OCI-LY7 (cell line): ENCODE measurements around the gene PARP12. TPM values are rescaled to one million over a fixed set of nuclear protein-coding genes. Genes with fewer than 3 reads are reported as not detected.

Experiments used
- BruUV-seq: library from RNA; stranded (reverse); fragments of 400-500 nt; replicated peaks from 2 replicates; lab custom pipeline; 2021; lab: Mats Ljungman, UMichigan
- CTCF ChIA-PET: fragments of 300-600 bp; sonication (Branson Sonifier 250); formaldehyde crosslinking; loops from one replicate; lab custom pipeline; 2022; ENCODE audit warnings: antibody characterized with exemption; ENCODE audit not compliant: unreplicated experiment; lab: Charles Lee
- POLR2A ChIA-PET: fragments of 300-600 bp; sonication (Branson Sonifier 250); formaldehyde crosslinking; loops from one replicate; lab custom pipeline; 2022; ENCODE audit warnings: antibody characterized with exemption; lab: Charles Lee
- DNase-seq: peaks from one replicate; pipeline ENCODE4 v3.0.0-alpha.2; 2015; ENCODE audit warnings: low spot score
- H2AFZ ChIP-seq: fragments of 200-600 bp; sonication (generic), shearing (Covaris generic); 2 replicates; pipeline ENCODE4 v1.6.1; 2014; ENCODE audit warnings: mild to moderate bottlenecking, antibody characterized with exemption, low read length, moderate library complexity
- H3K27ac ChIP-seq: fragments of 200-600 bp; sonication (generic); 2 replicates; pipeline ENCODE4 v1.5.1; 2014; ENCODE audit warnings: mixed run types, low read depth, mild to moderate bottlenecking, moderate library complexity, low read length, inconsistent platforms; ENCODE audit not compliant: poor library complexity, severe bottlenecking
- H3K36me3 ChIP-seq: fragments of 200-600 bp; sonication (generic); 2 replicates; pipeline ENCODE4 v1.6.1; 2014; ENCODE audit warnings: mild to moderate bottlenecking, antibody characterized with exemption, low read length, moderate library complexity, mixed read lengths; ENCODE audit not compliant: insufficient read depth
- H3K4me1 ChIP-seq: fragments of 200-600 bp; sonication (generic); 2 replicates; pipeline ENCODE4 v1.5.1; 2014; ENCODE audit warnings: mild to moderate bottlenecking, low read length; ENCODE audit not compliant: insufficient read depth, poor library complexity, severe bottlenecking
- H3K4me2 ChIP-seq: fragments of 200-600 bp; sonication (generic); 2 replicates; pipeline ENCODE4 v1.6.1; 2014; ENCODE audit warnings: mild to moderate bottlenecking, low read length
- H3K4me3 ChIP-seq: fragments of 200-600 bp; sonication (generic); 2 replicates; pipeline ENCODE4 v1.5.1; 2014; ENCODE audit warnings: mild to moderate bottlenecking, low read depth, low read length; ENCODE audit not compliant: poor library complexity, severe bottlenecking
- H3K79me2 ChIP-seq: fragments of 200-600 bp; sonication (generic); 2 replicates; pipeline ENCODE4 v1.6.1; 2016; ENCODE audit warnings: low read depth, mild to moderate bottlenecking, low read length, moderate library complexity, mixed read lengths; ENCODE audit not compliant: insufficient read depth
- H3K9me2 ChIP-seq: fragments of 200-600 bp; sonication (generic); 2 replicates; pipeline ENCODE4 v1.6.1; 2016; ENCODE audit warnings: mild to moderate bottlenecking, low read length, mixed read lengths; ENCODE audit not compliant: insufficient read depth
- H3K9me3 ChIP-seq: fragments of 200-600 bp; sonication (generic); 2 replicates; pipeline ENCODE4 v1.6.1; 2014; ENCODE audit warnings: mild to moderate bottlenecking, mixed run types, low read length, mixed read lengths
- H4K20me1 ChIP-seq: fragments of 200-600 bp; sonication (generic); 2 replicates; pipeline ENCODE4 v1.6.1; 2014; ENCODE audit warnings: mild to moderate bottlenecking, antibody characterized with exemption, low read length, moderate library complexity, mixed read lengths; ENCODE audit not compliant: insufficient read depth
- CTCF ChIP-seq: fragments of 200-600 bp; sonication (generic); conservative IDR thresholded peaks from 2 replicates; pipeline ENCODE4 v1.5.1; 2014; ENCODE audit warnings: mild to moderate bottlenecking, antibody characterized with exemption, low read length, moderate library complexity, mixed read lengths
- EZH2phosphoT487 ChIP-seq: fragments of 200-600 bp; sonication (generic); IDR thresholded peaks from 2 replicates; pipeline ENCODE4 v1.6.1; 2018; ENCODE audit warnings: low read depth, borderline replicate concordance, mild to moderate bottlenecking, mixed run types, antibody characterized with exemption, low read length, moderate library complexity, mixed read lengths
- intact Hi-C: fragments of 100-400 bp; cut with micrococcal nuclease; formaldehyde crosslinking; loops from one replicate; pipeline ENCODE4 v1.10.0; 2022; ENCODE audit not compliant: unreplicated experiment
- total RNA-seq, 2 experiments: library from RNA; depleted of rRNA in 1 of 2; stranded (reverse); fragments of >200 nt in 1 of 2; shearing (Covaris generic) in 1 of 2; gene quantifications; 2 replicates each; pipeline ENCODE4 v1.2.3, GENCODE V29; 2014 to 2022

Gene PARP12
- total RNA-seq, 2 experiments from 2014 or later: 6.5 to 12.5 TPM

GRCh38 chr7:140039896-140040295 is 22.9 kb downstream of the PARP12 start:
- Histone ChIP-seq H3K4me1 (no peaks in the 10 kb centered on the region), H3K79me2 (no peaks in the 10 kb centered on the region), H3K4me3 (no peak overlapping the region), H3K4me2 (no peak overlapping the region), H3K36me3 (no peaks in the 10 kb centered on the region), H4K20me1 (no peaks in the 10 kb centered on the region), H3K27ac (no peak overlapping the region), H3K9me2 (no peaks in the 10 kb centered on the region), H2AFZ (no peak overlapping the region), H3K9me3 (no peaks in the 10 kb centered on the region)
- BruUV-seq: no TSS peak
- ChIA-PET POLR2A (interaction anchor here (0.5 kb wide), 1 partner anchor 161 kb away, joined by 3 read pairs; no protein-coding TSS in a partner anchor), CTCF (no interaction called here)
- intact Hi-C loops: no loop called here
- no peak for DNase-seq
- TF ChIP-seq CTCF: no peak
- TF ChIP-seq EZH2phosphoT487: no peak

GRCh38 chr7:140039066-140039465 is 23.7 kb downstream of the PARP12 start:
- Histone ChIP-seq H3K27ac (no peak overlapping the region), H3K4me3 (no peak overlapping the region), H2AFZ (no peak overlapping the region), H3K4me1 (no peaks in the 10 kb centered on the region), H3K4me2 (no peak overlapping the region), H3K79me2 (no peaks in the 10 kb centered on the region), H3K9me2 (no peaks in the 10 kb centered on the region), H4K20me1 (no peaks in the 10 kb centered on the region), H3K36me3 (no peaks in the 10 kb centered on the region), H3K9me3 (no peaks in the 10 kb centered on the region)
- no TSS peak for BruUV-seq
- DNase-seq: no peak
- ChIA-PET POLR2A (no interaction called here), CTCF (no interaction called here)
- no peak for TF ChIP-seq EZH2phosphoT487
- no peak for TF ChIP-seq CTCF
- intact Hi-C loops: no loop called here

DNA sequence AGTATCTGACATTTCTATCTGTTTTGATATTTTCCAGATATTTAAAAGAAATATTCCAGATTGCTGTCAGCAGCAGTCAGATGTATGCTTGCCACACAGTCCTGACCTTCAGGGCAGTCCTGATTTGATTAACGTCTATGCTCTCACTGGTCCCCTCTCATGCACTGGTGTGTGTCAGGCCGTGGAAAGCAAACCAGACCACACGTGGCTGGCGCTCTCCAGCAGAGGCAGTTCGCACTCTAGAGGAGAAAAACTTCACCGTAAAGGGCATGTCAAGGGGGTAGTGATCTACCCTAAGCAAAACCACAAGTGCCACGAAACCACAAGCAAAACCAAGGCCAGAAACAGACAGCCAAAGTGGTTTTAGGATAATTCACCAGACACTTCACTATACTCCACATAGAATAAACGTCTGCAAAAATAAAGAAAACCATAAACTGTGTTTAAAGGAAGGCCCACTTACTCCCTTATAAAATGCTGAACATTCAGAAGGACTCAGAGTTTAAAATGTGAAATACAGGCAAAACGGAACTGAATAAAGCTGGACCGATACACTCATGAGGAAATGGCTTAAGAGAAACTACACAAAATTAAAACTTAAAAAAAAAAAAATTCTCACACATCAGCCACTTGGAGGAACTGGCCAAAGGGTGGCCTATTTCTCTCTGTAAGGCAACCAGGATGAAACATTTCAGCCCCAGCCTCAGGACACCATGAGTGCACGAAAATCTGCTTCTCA is 26.4 kb downstream of the PARP12 start:
- H2AFZ ChIP-seq: no peak overlapping the region
- H3K36me3 ChIP-seq: no peaks in the 10 kb centered on the region
- intact Hi-C loops: no loop called here
- H3K4me1 ChIP-seq: no peaks in the 10 kb centered on the region
- no peaks in the 10 kb centered on the region for H3K79me2 ChIP-seq
- DNase-seq: no peak
- POLR2A ChIA-PET: no interaction called here
- H3K27ac ChIP-seq: no peak overlapping the region
- BruUV-seq: no TSS peak
- H3K4me3 ChIP-seq: no peak overlapping the region
- TF ChIP-seq CTCF: no peak
- TF ChIP-seq EZH2phosphoT487: no peak
- H3K9me3 ChIP-seq: no peaks in the 10 kb centered on the region
- H4K20me1 ChIP-seq: no peaks in the 10 kb centered on the region
- CTCF ChIA-PET: no interaction called here
- H3K9me2 ChIP-seq: no peaks in the 10 kb centered on the region
- H3K4me2 ChIP-seq: no peak overlapping the region
